ENCODE data around the gene KCNIP1.
"Not testable (repeated sequence)": the region's sequence is repeated elsewhere in the genome, so short reads cannot be mapped to it uniquely, and the experiment has no call there.

Gene KCNIP1

GRCh38 chr5:170749911-170750431 lies 246.2 kb downstream of the KCNIP1 start:
- Mint-ChIP-seq H3K36me3 (ENCODE audit: low read depth) (no peaks in the 10 kb centered on the region), H3K4me3 (no peak overlapping the region), H3K9me3 (no peaks in the 10 kb centered on the region), H3K27ac (no peak overlapping the region), H3K27me3 (peaks cover 43% of the 10 kb centered on the region), H3K4me1 (ENCODE audit: low read depth) (no peaks in the 10 kb centered on the region)
- no peak for DNase-seq

GRCh38 chr5:170750791-170751190 lies 247.0 kb downstream of the KCNIP1 start:
- no peaks in the 10 kb centered on the region for H3K4me1 Mint-ChIP-seq (ENCODE audit: low read depth)
- H3K9me3 Mint-ChIP-seq: no peaks in the 10 kb centered on the region
- H3K36me3 Mint-ChIP-seq (ENCODE audit: low read depth): no peaks in the 10 kb centered on the region
- no peak overlapping the region for H3K4me3 Mint-ChIP-seq
- DNase-seq: no peak
- no peak overlapping the region for H3K27ac Mint-ChIP-seq
- peaks cover 37% of the 10 kb centered on the region for H3K27me3 Mint-ChIP-seq

GRCh38 chr5:170751631-170752030 lies 247.8 kb downstream of the KCNIP1 start:
- Mint-ChIP-seq H3K36me3 (ENCODE audit: low read depth) (no peaks in the 10 kb centered on the region), H3K4me3 (no peak overlapping the region), H3K27ac (no peak overlapping the region), H3K4me1 (ENCODE audit: low read depth) (no peaks in the 10 kb centered on the region), H3K9me3 (no peaks in the 10 kb centered on the region), H3K27me3 (peaks cover 29% of the 10 kb centered on the region)
- DNase-seq: no peak

GRCh38 chr5:170752257-170753215 lies 248.7 kb downstream of the KCNIP1 start:
- no peak overlapping the region for H3K27ac Mint-ChIP-seq
- no peaks in the 10 kb centered on the region for H3K4me1 Mint-ChIP-seq (ENCODE audit: low read depth)
- DNase-seq: no peak
- no peaks in the 10 kb centered on the region for H3K36me3 Mint-ChIP-seq (ENCODE audit: low read depth)
- peaks cover 23% of the 10 kb centered on the region for H3K27me3 Mint-ChIP-seq
- H3K4me3 Mint-ChIP-seq: no peak overlapping the region
- no peaks in the 10 kb centered on the region for H3K9me3 Mint-ChIP-seq

GRCh38 chr5:170753311-170753710 lies 249.5 kb downstream of the KCNIP1 start:
- Mint-ChIP-seq H3K36me3 (ENCODE audit: low read depth) (no peaks in the 10 kb centered on the region), H3K9me3 (no peaks in the 10 kb centered on the region), H3K27me3 (peaks cover 15% of the 10 kb centered on the region), H3K4me3 (no peak overlapping the region), H3K4me1 (ENCODE audit: low read depth) (no peaks in the 10 kb centered on the region), H3K27ac (no peak overlapping the region)
- DNase-seq: no peak

- not testable (repeated sequence) for H3K27ac Mint-ChIP-seq; H3K4me1 Mint-ChIP-seq (ENCODE audit: low read depth); H3K27me3 Mint-ChIP-seq; DNase-seq; H3K4me3 Mint-ChIP-seq; H3K36me3 Mint-ChIP-seq (ENCODE audit: low read depth); H3K9me3 Mint-ChIP-seq
These were observed 250.7 kb downstream of the KCNIP1 start for GRCh38 chr5:170754508-170754907.

- no peaks in the 10 kb centered on the region for H3K4me1 Mint-ChIP-seq (ENCODE audit: low read depth)
- no peaks in the 10 kb centered on the region for H3K27me3 Mint-ChIP-seq
- no peak overlapping the region for H3K27ac Mint-ChIP-seq
- no peaks in the 10 kb centered on the region for H3K9me3 Mint-ChIP-seq
- H3K36me3 Mint-ChIP-seq (ENCODE audit: low read depth): no peaks in the 10 kb centered on the region
- H3K4me3 Mint-ChIP-seq: no peak overlapping the region
- DNase-seq: no peak
These were observed 252.0 kb downstream of the KCNIP1 start for GRCh38 chr5:170755679-170756456.

- Mint-ChIP-seq H3K36me3 (ENCODE audit: low read depth) (no peaks in the 10 kb centered on the region), H3K9me3 (no peaks in the 10 kb centered on the region), H3K27ac (no peak overlapping the region), H3K4me1 (ENCODE audit: low read depth) (no peaks in the 10 kb centered on the region), H3K27me3 (no peaks in the 10 kb centered on the region), H3K4me3 (no peak overlapping the region)
- no peak for DNase-seq
These were observed 252.9 kb downstream of the KCNIP1 start for GRCh38 chr5:170756691-170757090.

GRCh38 chr5:170757182-170757601 lies 253.4 kb downstream of the KCNIP1 start:
- no peaks in the 10 kb centered on the region for H3K36me3 Mint-ChIP-seq (ENCODE audit: low read depth)
- H3K27ac Mint-ChIP-seq: no peak overlapping the region
- no peaks in the 10 kb centered on the region for H3K27me3 Mint-ChIP-seq
- no peak for DNase-seq
- H3K4me3 Mint-ChIP-seq: no peak overlapping the region
- no peaks in the 10 kb centered on the region for H3K9me3 Mint-ChIP-seq
- H3K4me1 Mint-ChIP-seq (ENCODE audit: low read depth): no peaks in the 10 kb centered on the region

GRCh38 chr5:170757669-170758068 lies 253.8 kb downstream of the KCNIP1 start:
- no peaks in the 10 kb centered on the region for H3K27me3 Mint-ChIP-seq
- H3K4me3 Mint-ChIP-seq: no peak overlapping the region
- H3K9me3 Mint-ChIP-seq: no peaks in the 10 kb centered on the region
- H3K36me3 Mint-ChIP-seq (ENCODE audit: low read depth): no peaks in the 10 kb centered on the region
- H3K4me1 Mint-ChIP-seq (ENCODE audit: low read depth): no peaks in the 10 kb centered on the region
- no peak overlapping the region for H3K27ac Mint-ChIP-seq
- DNase-seq: no peak

GRCh38 chr5:170758481-170758880 lies 254.7 kb downstream of the KCNIP1 start:
- Mint-ChIP-seq H3K4me3 (no peak overlapping the region), H3K27me3 (no peaks in the 10 kb centered on the region), H3K9me3 (no peaks in the 10 kb centered on the region), H3K36me3 (ENCODE audit: low read depth) (no peaks in the 10 kb centered on the region), H3K4me1 (ENCODE audit: low read depth) (no peaks in the 10 kb centered on the region), H3K27ac (no peak overlapping the region)
- no peak for DNase-seq

- DNase-seq: no peak
- H3K4me3 Mint-ChIP-seq: no peak overlapping the region
- no peak overlapping the region for H3K27ac Mint-ChIP-seq
- H3K36me3 Mint-ChIP-seq (ENCODE audit: low read depth): no peaks in the 10 kb centered on the region
- H3K9me3 Mint-ChIP-seq: no peaks in the 10 kb centered on the region
- H3K27me3 Mint-ChIP-seq: no peaks in the 10 kb centered on the region
- H3K4me1 Mint-ChIP-seq (ENCODE audit: low read depth): no peaks in the 10 kb centered on the region
These were observed 256.3 kb downstream of the KCNIP1 start for GRCh38 chr5:170760113-170760512.

- Mint-ChIP-seq H3K4me3 (no peak overlapping the region), H3K36me3 (ENCODE audit: low read depth) (no peaks in the 10 kb centered on the region), H3K27me3 (no peaks in the 10 kb centered on the region), H3K27ac (no peak overlapping the region), H3K9me3 (no peaks in the 10 kb centered on the region), H3K4me1 (ENCODE audit: low read depth) (no peaks in the 10 kb centered on the region)
- DNase-seq: no peak
These were observed 257.4 kb downstream of the KCNIP1 start for GRCh38 chr5:170761048-170761707.

GRCh38 chr5:170761708-170762066 lies 257.9 kb downstream of the KCNIP1 start:
- DNase-seq: no peak
- Mint-ChIP-seq H3K27me3 (no peaks in the 10 kb centered on the region), H3K36me3 (ENCODE audit: low read depth) (no peaks in the 10 kb centered on the region), H3K4me3 (no peak overlapping the region), H3K27ac (no peak overlapping the region), H3K9me3 (no peaks in the 10 kb centered on the region), H3K4me1 (ENCODE audit: low read depth) (no peaks in the 10 kb centered on the region)

Data from activated T-cell treated with anti-CD3 and anti-CD28 coated beads, Interleukin-2, amount 50 U/mL, for 24 hours (primary cell).